Activated naive CD4-positive, alpha-beta T cell treated with anti-CD3 and anti-CD28 coated beads, Interleukin-2, amount 50 U/mL, for 24 hours (primary cell): ENCODE data around the gene NPC1L1.
A peak's percentile ranks its signal among the peaks of the same experiment; 100 is the strongest.

Experiments
- H3K27ac Mint-ChIP-seq: one replicate; pipeline ENCODE4 v1.8.0; 2021; ENCODE audit warnings: mild to moderate bottlenecking, mixed read lengths
- H3K27me3 Mint-ChIP-seq: one replicate; pipeline ENCODE4 v1.8.0; 2021; ENCODE audit warnings: mixed read lengths
- H3K36me3 Mint-ChIP-seq: one replicate; pipeline ENCODE4 v1.8.0; 2021; ENCODE audit warnings: mixed read lengths
- H3K4me1 Mint-ChIP-seq: one replicate; pipeline ENCODE4 v1.8.0; 2021; ENCODE audit warnings: mixed read lengths
- H3K4me3 Mint-ChIP-seq: one replicate; pipeline ENCODE4 v1.8.0; 2021; ENCODE audit warnings: mild to moderate bottlenecking, mixed read lengths
- H3K9me3 Mint-ChIP-seq: one replicate; pipeline ENCODE4 v1.8.0; 2021; ENCODE audit warnings: mixed read lengths

Gene NPC1L1

DNA sequence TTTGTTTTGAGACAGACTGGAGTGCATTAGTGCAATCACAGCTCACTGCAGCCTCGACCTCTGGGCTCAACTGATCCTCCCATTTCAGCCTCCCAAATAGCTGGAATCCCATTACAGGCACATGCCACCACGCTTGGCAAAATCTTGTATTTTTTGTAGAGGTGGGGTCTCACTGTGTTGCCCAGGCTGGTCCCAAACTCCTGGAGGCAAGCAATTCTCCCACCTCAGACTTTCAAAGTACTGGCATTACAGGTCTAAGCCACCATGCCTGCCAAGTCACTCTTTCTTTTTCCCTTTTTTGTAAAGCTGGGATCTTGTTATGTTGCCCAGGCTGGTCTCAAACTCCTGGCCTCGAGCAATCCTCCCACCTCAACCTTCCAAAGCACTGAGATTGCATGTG is 8.3 kb upstream of the NPC1L1 start:
- Mint-ChIP-seq H3K27me3 (no peaks in the 10 kb centered on the region), H3K4me3 (no peak overlapping the region), H3K27ac (no peak overlapping the region), H3K9me3 (no peaks in the 10 kb centered on the region), H3K4me1 (peaks cover 7% of the 10 kb centered on the region), H3K36me3 (no peaks in the 10 kb centered on the region)

DNA sequence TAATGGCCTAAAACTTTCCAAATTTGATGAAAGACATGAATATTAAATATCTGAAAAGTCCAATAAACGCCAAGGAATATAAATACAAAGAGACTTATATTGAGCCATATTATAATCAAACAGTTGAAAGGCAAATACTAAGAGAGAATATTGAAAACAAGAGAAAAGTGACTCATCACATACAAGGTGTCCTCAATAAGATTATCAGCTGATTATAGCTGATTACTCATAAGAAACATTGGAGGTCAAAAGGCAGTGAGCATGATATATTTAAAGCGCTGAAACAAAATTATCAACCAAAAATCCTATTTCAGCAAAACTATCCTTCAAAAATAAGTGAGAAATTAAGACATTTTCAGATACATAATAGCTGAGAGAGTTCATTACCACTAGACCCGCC is 7.8 kb upstream of the NPC1L1 start:
- no peaks in the 10 kb centered on the region for H3K27me3 Mint-ChIP-seq

DNA sequence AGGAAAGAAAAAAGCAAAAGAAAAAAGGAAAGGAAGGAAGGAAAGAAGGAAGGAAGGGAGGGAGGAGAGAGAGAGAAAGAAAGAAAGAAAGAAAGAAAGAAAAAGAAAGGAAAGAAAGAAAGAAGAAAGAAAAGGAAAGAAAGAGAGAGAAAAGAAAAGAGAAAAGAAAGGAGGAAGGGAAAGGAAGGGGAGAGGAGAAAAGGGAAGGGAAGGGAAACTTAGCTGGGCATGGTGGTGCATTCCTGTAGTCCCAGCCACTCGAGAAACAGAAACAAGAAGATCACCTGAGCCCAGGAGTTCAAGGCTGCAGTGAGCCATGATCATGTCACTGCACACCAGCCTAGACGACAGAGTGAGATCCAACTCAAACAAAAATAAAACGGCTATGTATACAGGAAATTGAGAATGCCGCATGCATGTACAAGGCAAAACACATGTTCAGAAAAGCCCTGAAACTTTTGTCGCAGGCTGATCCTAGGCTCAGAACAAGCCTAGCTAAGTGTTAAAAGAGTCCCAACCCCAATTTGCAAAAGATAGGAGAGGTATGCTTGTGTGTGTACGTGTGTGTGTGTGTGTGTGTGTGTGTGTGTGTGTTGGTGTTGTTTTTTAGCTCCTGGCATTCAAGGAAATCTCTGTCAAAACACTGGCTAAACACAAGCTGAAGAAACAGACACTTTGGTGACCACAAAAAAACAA is 6.6 kb upstream of the NPC1L1 start:
- Mint-ChIP-seq H3K4me3 (no peak overlapping the region), H3K36me3 (no peaks in the 10 kb centered on the region), H3K27ac (no peak overlapping the region), H3K9me3 (no peaks in the 10 kb centered on the region), H3K4me1 (peaks cover 7% of the 10 kb centered on the region), H3K27me3 (no peaks in the 10 kb centered on the region)

More for the DNA sequence above, 7.8 kb upstream of the NPC1L1 start:
- Mint-ChIP-seq H3K4me1 (peaks cover 7% of the 10 kb centered on the region), H3K4me3 (no peak overlapping the region), H3K27ac (no peak overlapping the region), H3K36me3 (no peaks in the 10 kb centered on the region), H3K9me3 (no peaks in the 10 kb centered on the region)

DNA sequence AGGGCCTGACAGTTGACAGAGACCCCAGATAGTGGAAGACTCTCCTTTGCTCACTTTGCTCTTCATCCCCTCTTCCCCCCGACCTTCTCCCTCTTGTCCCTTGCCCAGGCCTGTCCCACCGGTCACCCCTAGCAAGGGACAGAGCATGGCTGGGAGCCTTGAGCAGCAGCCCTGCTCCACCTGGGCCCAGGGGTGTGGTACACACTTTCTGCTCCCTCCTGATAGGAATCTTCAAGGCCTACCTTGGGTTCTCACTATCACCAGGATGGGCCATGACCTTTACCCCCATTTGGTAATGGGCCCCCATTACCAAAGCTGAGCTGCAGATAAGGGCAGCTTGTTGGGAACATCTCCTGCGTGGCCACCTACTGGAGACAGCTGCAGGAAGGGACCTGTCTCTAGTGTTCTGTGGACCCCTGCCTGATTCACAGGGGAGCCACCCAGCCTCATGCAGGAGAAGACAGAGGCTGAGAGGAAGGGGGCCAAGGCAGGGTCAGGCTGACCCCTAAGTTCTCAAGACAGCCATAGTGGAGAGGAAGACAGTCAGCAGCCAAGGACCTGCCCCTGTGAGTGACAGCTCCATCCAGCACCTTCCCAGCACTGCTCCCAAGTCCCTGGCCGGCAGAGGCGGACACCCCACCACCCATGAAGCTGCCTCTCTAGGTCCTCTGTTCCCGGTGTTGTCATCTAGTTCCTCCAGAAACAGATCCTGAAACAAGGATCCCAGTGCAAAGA is 913 bp upstream of the NPC1L1 start:
- Mint-ChIP-seq H3K9me3 (no peaks in the 10 kb centered on the region), H3K27ac (no peak overlapping the region), H3K4me1 (no peaks in the 10 kb centered on the region), H3K36me3 (no peaks in the 10 kb centered on the region), H3K27me3 (no peaks in the 10 kb centered on the region), H3K4me3 (no peak overlapping the region)

DNA sequence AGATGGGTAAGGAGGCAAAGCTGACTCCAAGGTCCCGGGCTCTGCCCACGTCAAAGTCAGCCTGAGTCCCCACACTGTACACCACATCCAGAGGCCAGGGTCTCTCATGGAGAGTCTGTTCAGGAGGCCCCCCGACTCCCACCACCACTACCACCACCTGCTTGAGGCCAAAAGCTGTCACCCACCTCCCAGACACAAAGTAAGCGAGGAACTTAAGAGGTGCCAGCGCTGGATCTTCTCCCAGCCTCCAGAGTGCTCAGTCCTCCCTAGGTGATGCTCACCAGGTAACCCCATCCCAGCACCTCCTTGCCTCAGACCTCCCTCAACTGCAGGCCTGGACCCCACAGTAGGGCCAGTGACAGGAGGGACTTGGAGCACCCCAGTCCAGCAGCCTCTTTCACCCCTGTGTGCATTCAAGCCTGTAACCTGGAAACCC is 520 bp downstream of the NPC1L1 start:
- Mint-ChIP-seq H3K4me3 (no peak overlapping the region), H3K27me3 (no peaks in the 10 kb centered on the region), H3K27ac (no peak overlapping the region), H3K36me3 (no peaks in the 10 kb centered on the region), H3K4me1 (no peaks in the 10 kb centered on the region), H3K9me3 (no peaks in the 10 kb centered on the region)

DNA sequence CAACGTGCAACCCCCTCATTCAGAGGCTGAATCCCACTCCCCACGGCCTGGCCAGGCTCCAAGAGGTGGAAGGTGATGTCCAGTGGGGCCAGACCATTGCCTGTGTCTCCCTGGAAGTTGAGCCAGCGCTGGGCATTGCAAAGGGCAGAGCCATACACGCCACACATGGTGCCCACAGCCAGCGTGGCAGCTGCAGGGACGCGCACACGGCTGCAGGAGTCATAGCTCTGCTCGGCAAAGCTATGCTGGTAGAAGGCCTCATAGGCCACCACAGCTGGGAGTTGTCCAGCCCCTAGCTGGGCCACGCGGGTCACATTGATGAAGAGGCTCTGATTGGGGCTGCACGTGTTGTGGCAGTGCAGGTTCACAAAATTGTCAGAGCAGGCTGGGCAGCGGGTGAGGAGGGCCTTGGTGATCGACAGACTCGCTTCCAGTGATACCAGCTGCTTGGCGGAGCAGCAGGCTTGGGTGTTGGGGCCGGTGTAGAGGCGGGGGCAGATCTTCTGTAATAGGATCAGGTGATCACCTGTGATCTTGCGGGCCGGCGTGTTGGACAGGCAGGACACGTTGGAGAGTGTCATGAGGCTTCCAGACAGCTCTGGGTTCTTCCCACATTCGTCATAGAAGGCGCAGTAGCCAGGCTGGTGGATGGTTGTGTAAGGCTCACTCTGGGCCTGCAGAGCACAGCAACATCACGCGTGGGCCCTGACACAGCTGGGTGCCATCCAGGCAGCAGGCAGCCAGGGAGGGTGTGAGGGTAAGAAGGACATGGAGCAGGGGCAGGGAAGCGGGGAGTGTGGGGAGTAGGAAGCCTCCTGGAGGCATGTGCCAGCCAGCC is 1.2 kb downstream of the NPC1L1 start:
- Mint-ChIP-seq H3K9me3 (no peaks in the 10 kb centered on the region), H3K4me1 (no peaks in the 10 kb centered on the region), H3K27me3 (no peaks in the 10 kb centered on the region), H3K4me3 (no peak overlapping the region), H3K27ac (no peak overlapping the region), H3K36me3 (no peaks in the 10 kb centered on the region)

DNA sequence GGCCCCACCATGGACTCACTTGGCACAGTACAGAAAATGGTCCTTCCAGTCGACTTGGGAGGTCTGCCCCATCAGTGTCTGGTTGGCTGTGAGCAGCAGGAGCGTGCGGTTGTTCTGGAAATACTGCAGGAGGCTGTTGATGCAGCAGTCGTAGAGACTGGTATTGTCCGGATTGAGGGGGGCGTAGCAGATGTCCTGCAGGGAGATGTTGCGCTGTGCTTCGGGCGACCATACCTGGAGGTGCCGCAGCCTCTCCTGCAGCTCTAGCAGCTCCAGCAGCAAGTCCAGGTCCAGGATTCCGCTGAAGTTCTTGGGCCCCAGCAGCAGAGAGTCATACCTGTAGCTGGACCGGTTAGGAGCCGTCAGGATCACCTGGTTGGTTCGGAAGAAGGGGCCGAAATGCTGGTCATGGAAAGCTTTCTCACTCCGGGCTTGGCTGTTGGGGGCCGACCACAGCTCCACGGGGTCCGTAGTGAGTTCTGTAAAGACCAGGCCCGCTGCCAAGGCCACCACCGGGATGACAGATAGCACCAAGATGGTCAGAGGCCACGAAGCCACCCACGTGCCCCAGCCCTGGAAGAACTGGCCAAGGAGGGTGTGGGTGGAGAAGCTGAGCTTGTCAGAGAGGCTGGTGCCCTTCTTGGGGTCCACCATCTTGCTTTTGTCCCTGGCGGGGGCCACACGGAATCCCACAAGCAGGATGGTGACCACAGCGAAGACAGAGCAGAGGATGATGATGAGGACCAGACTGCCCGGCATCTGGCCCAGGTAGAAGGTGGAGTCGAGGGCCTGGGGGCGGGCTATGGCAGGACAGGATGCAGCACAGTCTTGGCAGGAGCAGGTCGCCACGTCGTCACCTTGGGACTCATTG is 2.1 kb downstream of the NPC1L1 start:
- Mint-ChIP-seq H3K27ac (no peak overlapping the region), H3K27me3 (no peaks in the 10 kb centered on the region), H3K9me3 (no peaks in the 10 kb centered on the region)

DNA sequence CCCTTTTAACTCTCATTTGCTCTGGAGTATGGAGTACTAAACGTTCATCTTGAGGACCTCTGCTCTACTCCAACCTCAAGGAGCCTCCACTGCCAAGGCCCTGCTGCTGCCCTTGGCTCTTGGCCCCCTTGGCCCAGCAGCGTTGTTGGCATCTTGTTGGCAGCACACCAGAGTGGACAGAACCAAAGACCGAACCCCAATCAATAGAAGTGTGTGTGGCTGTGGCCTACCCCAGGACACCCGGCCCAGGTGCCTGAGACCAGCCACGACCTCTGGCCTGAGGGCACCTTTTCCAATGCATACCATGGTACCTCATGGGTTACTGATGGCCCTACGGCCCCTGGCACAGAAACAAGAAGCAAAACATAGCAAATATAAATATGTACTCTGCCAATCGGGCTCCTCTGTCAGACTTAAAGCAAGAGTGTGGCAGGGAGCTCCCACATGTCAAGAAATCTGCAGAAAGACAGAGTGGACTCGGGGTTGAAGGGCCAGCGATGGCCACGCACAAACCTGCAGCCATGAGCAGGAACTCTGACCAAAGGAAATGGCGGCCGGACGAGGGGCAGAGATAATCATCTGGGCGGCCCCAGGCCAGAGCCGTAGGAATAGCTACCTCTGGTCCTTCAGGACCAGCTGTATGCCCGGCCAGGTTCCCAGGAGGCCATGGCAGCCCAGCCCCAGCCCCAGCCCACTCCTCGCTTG is 2.9 kb downstream of the NPC1L1 start:
- Mint-ChIP-seq H3K9me3 (no peaks in the 10 kb centered on the region), H3K4me3 (no peak overlapping the region), H3K27ac (no peak overlapping the region), H3K36me3 (no peaks in the 10 kb centered on the region), H3K27me3 (no peaks in the 10 kb centered on the region), H3K4me1 (no peaks in the 10 kb centered on the region)

More for the DNA sequence above, 2.1 kb downstream of the NPC1L1 start:
- Mint-ChIP-seq H3K4me3 (no peak overlapping the region), H3K4me1 (no peaks in the 10 kb centered on the region), H3K36me3 (no peaks in the 10 kb centered on the region)

DNA sequence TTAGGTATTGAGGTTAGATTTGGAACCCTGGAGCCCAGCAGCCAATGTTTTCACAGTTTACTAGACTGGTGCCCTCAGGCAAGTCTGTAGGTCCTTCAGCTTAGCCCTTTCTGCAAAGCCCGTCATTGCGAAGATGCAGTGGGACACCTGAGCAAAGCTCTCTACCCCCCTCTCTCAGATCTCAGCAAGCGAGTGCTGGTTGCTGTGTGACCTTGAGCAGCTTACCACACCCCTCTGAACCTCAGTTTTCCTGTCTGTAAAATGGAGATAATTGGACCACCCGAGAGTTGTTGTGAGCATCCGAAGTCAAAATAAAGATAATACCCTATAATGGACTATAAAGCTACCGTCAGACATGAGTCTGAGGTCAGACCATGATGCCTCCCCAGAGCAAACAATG is 3.7 kb downstream of the NPC1L1 start:
- Mint-ChIP-seq H3K4me3 (no peak overlapping the region), H3K36me3 (no peaks in the 10 kb centered on the region), H3K27me3 (no peaks in the 10 kb centered on the region), H3K27ac (no peak overlapping the region), H3K9me3 (no peaks in the 10 kb centered on the region), H3K4me1 (no peaks in the 10 kb centered on the region)

DNA sequence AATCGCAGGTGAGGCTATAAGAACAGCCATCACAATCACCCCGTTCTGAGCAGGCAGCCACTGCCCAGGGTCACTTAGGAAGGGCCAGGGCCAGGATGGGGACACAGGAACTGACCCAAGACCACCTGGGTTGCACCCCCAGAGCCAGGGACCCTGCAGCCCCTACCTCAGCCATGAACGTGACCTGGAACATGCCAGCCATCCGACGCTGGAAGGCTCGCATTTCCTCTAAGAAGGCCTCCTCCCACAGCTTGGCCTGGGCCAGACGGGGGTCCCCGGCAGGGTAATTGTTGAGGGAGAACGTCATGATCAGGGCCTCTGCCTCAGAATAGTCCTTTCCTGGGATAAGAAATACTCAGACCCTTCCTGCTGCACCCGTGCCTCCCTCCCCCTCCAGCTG is 5.0 kb downstream of the NPC1L1 start:
- no peak overlapping the region for H3K27ac Mint-ChIP-seq
- no peaks in the 10 kb centered on the region for H3K36me3 Mint-ChIP-seq
- no peak overlapping the region for H3K4me3 Mint-ChIP-seq
- H3K27me3 Mint-ChIP-seq, result no peaks in the 10 kb centered on the region
- no peaks in the 10 kb centered on the region for H3K4me1 Mint-ChIP-seq
- H3K9me3 Mint-ChIP-seq, result no peaks in the 10 kb centered on the region

DNA sequence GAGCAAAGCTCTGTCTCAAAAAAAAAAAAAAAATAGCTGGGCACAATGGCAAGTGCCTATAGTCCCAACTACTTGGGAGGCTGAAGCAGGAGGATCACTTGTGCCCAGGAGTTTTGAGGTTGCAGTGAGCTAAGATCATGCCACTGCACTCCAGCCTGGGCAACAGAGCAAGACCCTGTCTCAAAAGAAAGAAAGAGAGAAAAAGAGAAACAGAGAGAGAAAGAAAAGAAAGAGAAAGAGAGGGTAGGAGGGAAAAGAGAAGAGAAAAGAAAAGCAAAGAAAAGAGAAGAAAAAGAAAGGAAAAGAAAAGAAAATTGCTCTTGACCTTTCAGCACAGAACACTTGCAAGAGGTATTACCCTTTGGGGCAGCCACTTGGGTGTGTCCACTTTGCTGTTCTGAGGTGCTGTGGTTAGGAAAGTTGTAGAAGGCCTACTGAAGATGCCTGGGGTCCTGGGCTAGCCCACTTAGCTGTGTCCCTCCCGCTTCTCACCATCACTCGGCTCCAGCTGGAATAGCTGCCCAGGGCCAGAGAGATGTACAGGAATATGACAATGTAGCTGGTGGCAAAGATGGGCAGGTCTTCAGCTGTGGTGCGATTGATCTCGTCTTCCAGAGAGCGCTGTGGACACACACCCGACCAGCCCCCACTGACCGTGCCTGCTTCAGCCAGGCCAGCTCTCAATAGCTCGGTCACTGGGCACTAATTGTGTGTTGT is 5.6 kb downstream of the NPC1L1 start:
- no peaks in the 10 kb centered on the region for H3K27me3 Mint-ChIP-seq
- H3K4me1 Mint-ChIP-seq, result no peaks in the 10 kb centered on the region
- H3K9me3 Mint-ChIP-seq, result no peaks in the 10 kb centered on the region
- no peak overlapping the region for H3K27ac Mint-ChIP-seq
- no peaks in the 10 kb centered on the region for H3K36me3 Mint-ChIP-seq
- H3K4me3 Mint-ChIP-seq, result no peak overlapping the region

DNA sequence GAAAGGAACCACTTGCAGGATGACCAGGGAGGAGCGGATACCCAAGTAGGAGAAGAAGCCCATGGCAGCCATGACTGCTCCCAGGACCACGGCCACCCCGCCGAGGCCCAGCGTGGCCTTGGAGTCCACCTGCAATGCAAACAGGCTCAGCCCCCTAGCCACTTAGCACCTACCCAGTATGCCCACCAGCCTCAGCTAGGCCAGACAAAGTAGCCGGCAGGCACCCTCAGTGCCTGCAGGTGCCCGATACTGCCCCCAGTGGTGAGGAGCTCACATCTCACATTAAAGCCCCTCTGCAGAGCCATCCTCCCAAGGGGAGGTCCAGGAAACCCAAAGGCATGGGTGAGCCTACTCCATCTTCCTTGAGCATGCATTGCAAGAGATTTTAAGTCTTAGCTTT is 6.6 kb downstream of the NPC1L1 start:
- no peaks in the 10 kb centered on the region for H3K4me1 Mint-ChIP-seq
- no peaks in the 10 kb centered on the region for H3K9me3 Mint-ChIP-seq
- no peaks in the 10 kb centered on the region for H3K36me3 Mint-ChIP-seq
- no peak overlapping the region for H3K27ac Mint-ChIP-seq
- H3K4me3 Mint-ChIP-seq, result no peak overlapping the region
- H3K27me3 Mint-ChIP-seq, result no peaks in the 10 kb centered on the region

DNA sequence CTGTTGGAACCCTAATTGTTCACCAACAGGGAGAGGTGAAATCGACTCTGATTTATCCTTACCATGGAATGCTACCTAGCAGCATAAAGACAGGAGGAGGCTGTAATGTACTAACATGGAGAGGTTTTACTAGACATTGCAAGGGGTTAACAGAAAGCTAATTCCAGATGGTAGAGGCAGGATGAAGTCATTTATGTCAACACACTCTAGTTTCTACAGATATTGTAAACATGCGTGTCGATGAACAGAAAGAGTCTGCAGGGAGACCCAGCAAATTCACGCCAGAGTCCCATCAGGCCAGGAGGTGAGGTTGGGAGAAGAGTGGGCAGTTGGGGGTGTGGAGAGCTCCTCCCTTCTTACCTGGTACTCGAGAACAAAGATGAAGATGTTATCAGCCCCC is 7.0 kb downstream of the NPC1L1 start:
- Mint-ChIP-seq H3K27me3 (no peaks in the 10 kb centered on the region), H3K27ac (peak overlapping the region; percentile 10), H3K4me1 (no peaks in the 10 kb centered on the region)

DNA sequence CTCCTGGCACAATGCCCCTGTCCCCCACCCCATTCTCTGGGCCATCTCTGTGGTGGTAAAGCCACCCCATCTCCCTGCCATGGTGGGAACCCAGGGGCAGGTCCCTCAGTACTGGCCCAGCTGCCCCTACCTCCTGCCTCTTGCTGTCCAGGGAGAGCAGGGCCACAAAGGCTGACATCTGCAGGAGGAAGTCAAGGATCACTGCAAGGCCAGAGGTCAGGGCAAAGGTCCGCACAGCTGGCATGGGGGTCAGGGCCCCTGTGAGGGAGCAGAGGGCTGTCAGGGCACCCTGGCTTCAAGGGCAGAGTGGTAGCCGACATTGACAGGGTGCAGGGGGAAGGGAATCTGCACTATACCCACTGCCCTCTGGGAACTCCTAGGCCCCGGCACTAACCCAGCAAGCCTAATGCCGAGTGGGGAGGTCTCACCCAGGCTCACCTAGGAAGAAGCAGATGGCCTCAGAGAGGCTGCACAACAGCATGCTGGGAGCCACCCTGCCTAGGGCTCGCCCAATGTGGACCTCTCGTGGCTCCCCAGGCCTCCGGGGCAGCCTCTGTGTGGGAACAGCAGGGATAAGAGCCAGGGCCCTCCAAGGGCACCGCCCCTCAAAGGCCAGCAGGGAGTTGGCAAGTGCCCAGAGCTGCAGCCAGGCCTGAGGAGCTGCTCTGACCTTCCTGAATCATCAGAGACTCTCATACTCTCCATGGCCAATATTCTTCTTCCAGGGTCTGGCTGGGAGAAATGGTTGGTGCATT is 7.7 kb downstream of the NPC1L1 start:
- Mint-ChIP-seq H3K9me3 (no peaks in the 10 kb centered on the region), H3K27ac (no peak overlapping the region), H3K27me3 (no peaks in the 10 kb centered on the region), H3K4me3 (no peak overlapping the region), H3K4me1 (no peaks in the 10 kb centered on the region), H3K36me3 (no peaks in the 10 kb centered on the region)

More for the DNA sequence above, 7.0 kb downstream of the NPC1L1 start:
- H3K36me3 Mint-ChIP-seq, result no peaks in the 10 kb centered on the region
- no peak overlapping the region for H3K4me3 Mint-ChIP-seq
- no peaks in the 10 kb centered on the region for H3K9me3 Mint-ChIP-seq
